ENCODE measurements around the gene PDGFC. TPM values are rescaled to one million over a fixed set of nuclear protein-coding genes. Genes with fewer than 3 reads are reported as not detected.
A peak's percentile ranks its signal among the peaks of the same experiment; 100 is the strongest.

The PDGFC gene
- total RNA-seq, 1 experiment from 2014 or later: 33.1 TPM

- Histone ChIP-seq H3F3A (ENCODE audit: insufficient read depth, low read depth) (0 out of 2 replicates have a peak, but pooled peaks cover 8% of the 10 kb centered on the region), H3K4me1 (replicated peaks; ENCODE audit: insufficient read depth) (peaks cover 15% of the 10 kb centered on the region), H3K27me3 (ENCODE audit: insufficient read depth, low read depth) (no peaks in the 10 kb centered on the region), H3K36me3 (ENCODE audit: low read depth) (no peaks in the 10 kb centered on the region), H3K4me3 (no peak overlapping the region), H3K79me2 (ENCODE audit: low read depth) (no peaks in the 10 kb centered on the region), H3K9me3 (ENCODE audit: insufficient read depth, low read depth) (no peaks in the 10 kb centered on the region), H4K20me1 (ENCODE audit: insufficient read depth) (no peaks in the 10 kb centered on the region), H3K27ac (no peak overlapping the region), H3K4me2 (no peak overlapping the region), H3K9me2 (ENCODE audit: insufficient read depth) (no peaks in the 10 kb centered on the region), H2AFZ (no peak overlapping the region)
- ChIA-PET POLR2A (ENCODE audit: unreplicated experiment) (no interaction called here), CTCF (no interaction called here)
- BruUV-seq (replicated peaks): no TSS peak
- intact Hi-C loops (cut with micrococcal nuclease; ENCODE audit: unreplicated experiment): loop anchor here (10.0 kb wide), 1 partner anchor 265 kb away; no protein-coding TSS in a partner anchor
- TF ChIP-seq EZH2 (IDR thresholded peaks at IDR 0.05; ENCODE audit: low read depth) (no peak), CTCF (conservative IDR thresholded peaks at IDR 0.05) (no peak)
- no peak for DNase-seq
Observed at GRCh38 chr4:156779774-156780173, 191.8 kb downstream of the PDGFC start.

DNA sequence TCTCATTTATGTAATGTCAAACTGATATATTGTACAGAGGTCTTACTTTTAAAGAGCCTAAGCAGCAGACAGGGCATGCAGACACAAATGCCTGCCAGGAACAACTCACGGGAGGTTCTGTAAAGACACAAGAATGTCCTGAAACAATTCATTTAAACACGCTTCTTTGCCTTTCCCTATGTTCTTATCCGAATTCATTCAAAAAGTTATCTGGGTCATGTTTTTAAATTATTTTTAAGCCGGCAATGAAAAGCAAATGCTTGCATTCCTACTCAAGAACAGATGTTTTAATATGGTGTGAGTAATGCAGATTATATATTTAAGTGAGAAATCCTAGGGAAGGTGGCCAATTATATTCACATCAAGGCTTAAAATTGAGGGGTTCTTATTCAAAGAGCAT lies 192.6 kb downstream of the PDGFC start:
- intact Hi-C loops (cut with micrococcal nuclease; ENCODE audit: unreplicated experiment): loop anchor here (10.0 kb wide), 1 partner anchor 266 kb away; no protein-coding TSS in a partner anchor
- Histone ChIP-seq H4K20me1 (ENCODE audit: insufficient read depth) (no peaks in the 10 kb centered on the region), H3K27me3 (ENCODE audit: insufficient read depth, low read depth) (no peaks in the 10 kb centered on the region), H3K9me2 (ENCODE audit: insufficient read depth) (no peaks in the 10 kb centered on the region), H3K9me3 (ENCODE audit: insufficient read depth, low read depth) (no peaks in the 10 kb centered on the region), H3K79me2 (ENCODE audit: low read depth) (no peaks in the 10 kb centered on the region), H3K27ac (no peak overlapping the region), H3K4me1 (replicated peaks; ENCODE audit: insufficient read depth) (peaks cover 15% of the 10 kb centered on the region), H3K4me2 (no peak overlapping the region), H3F3A (ENCODE audit: insufficient read depth, low read depth) (0 out of 2 replicates have a peak, but pooled peaks cover 8% of the 10 kb centered on the region), H3K36me3 (ENCODE audit: low read depth) (no peaks in the 10 kb centered on the region), H3K4me3 (no peak overlapping the region), H2AFZ (no peak overlapping the region)
- POLR2A ChIA-PET (ENCODE audit: unreplicated experiment): no interaction called here
- CTCF ChIA-PET: no interaction called here
- BruUV-seq (replicated peaks): no TSS peak
- TF ChIP-seq EZH2 (IDR thresholded peaks at IDR 0.05; ENCODE audit: low read depth) (no peak), CTCF (conservative IDR thresholded peaks at IDR 0.05) (no peak)
- DNase-seq: no peak

DNA sequence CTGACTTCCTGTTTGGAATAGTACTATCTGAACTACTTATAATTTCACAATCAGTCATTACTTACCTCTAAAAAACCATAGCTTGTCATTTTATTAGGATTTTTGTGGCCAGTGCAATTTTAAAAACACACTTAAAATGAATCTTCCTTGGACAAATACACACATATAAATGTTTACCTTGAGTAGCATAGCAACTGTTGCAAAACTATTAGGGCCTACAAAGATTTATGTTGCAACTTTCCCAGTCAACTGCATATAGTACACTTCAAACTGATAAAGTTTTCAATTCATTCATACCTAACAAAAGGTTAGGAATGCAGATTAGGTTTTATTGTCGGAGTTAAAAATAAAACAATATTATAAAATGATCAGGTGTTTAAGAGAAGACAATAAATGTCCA lies 193.0 kb downstream of the PDGFC start:
- Histone ChIP-seq H3K27ac (no peak overlapping the region), H3K9me2 (ENCODE audit: insufficient read depth) (no peaks in the 10 kb centered on the region), H3K4me3 (no peak overlapping the region), H4K20me1 (ENCODE audit: insufficient read depth) (no peaks in the 10 kb centered on the region), H3K4me1 (replicated peaks; ENCODE audit: insufficient read depth) (peaks cover 15% of the 10 kb centered on the region), H3K79me2 (ENCODE audit: low read depth) (no peaks in the 10 kb centered on the region), H3K4me2 (no peak overlapping the region), H2AFZ (no peak overlapping the region), H3K27me3 (ENCODE audit: insufficient read depth, low read depth) (no peaks in the 10 kb centered on the region), H3F3A (ENCODE audit: insufficient read depth, low read depth) (0 out of 2 replicates have a peak, but pooled peaks cover 8% of the 10 kb centered on the region), H3K36me3 (ENCODE audit: low read depth) (no peaks in the 10 kb centered on the region), H3K9me3 (ENCODE audit: insufficient read depth, low read depth) (no peaks in the 10 kb centered on the region)
- peak in 1 of 2 experiments; percentile 77 for DNase-seq
- POLR2A ChIA-PET (ENCODE audit: unreplicated experiment): no interaction called here
- no TSS peak for BruUV-seq (replicated peaks)
- intact Hi-C loops (cut with micrococcal nuclease; ENCODE audit: unreplicated experiment): loop anchor here (10.0 kb wide), 1 partner anchor 266 kb away; no protein-coding TSS in a partner anchor
- TF ChIP-seq EZH2 (IDR thresholded peaks at IDR 0.05; ENCODE audit: low read depth): no peak
- no peak for TF ChIP-seq CTCF (conservative IDR thresholded peaks at IDR 0.05)
- CTCF ChIA-PET: no interaction called here

All from PC-9 (cell line).